Astrocyte (in vitro differentiated cells and primary cell): ENCODE data around the gene WDR59.

Experiments used
- EZH2 ChIP-seq: IDR thresholded peaks from 2 replicates; pipeline ENCODE4 v1.6.1; 2012; ENCODE audit warnings: mild to moderate bottlenecking, low read length, inconsistent platforms; ENCODE audit not compliant: insufficient read depth
- TF ChIP-seq, protein P1 (sequence below): IDR thresholded peaks from 2 replicates; pipeline ENCODE4 v1.5.1; 2011; ENCODE audit warnings: low read depth, mild to moderate bottlenecking, inconsistent platforms, low read length, moderate library complexity; ENCODE audit not compliant: insufficient read depth

- TF ChIP-seq, protein P1, sequence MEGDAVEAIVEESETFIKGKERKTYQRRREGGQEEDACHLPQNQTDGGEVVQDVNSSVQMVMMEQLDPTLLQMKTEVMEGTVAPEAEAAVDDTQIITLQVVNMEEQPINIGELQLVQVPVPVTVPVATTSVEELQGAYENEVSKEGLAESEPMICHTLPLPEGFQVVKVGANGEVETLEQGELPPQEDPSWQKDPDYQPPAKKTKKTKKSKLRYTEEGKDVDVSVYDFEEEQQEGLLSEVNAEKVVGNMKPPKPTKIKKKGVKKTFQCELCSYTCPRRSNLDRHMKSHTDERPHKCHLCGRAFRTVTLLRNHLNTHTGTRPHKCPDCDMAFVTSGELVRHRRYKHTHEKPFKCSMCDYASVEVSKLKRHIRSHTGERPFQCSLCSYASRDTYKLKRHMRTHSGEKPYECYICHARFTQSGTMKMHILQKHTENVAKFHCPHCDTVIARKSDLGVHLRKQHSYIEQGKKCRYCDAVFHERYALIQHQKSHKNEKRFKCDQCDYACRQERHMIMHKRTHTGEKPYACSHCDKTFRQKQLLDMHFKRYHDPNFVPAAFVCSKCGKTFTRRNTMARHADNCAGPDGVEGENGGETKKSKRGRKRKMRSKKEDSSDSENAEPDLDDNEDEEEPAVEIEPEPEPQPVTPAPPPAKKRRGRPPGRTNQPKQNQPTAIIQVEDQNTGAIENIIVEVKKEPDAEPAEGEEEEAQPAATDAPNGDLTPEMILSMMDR, result no peak
- no peak for TF ChIP-seq EZH2
These were observed 140.6 kb downstream of the WDR59 start for GRCh38 chr16:74844041-74844980.
